H1 (cell line): ENCODE data around the gene INVS. TPM values are rescaled to one million over a fixed set of nuclear protein-coding genes. Genes with fewer than 3 reads are reported as not detected.

ENCODE experiments used
- CTCF ChIA-PET: fragments of 300-600 bp; sonication (Branson Sonifier 250); formaldehyde crosslinking; loops from one replicate; lab custom pipeline; 2021; ENCODE audit not compliant: partially characterized antibody; lab: Charles Lee
- POLR2A ChIA-PET: fragments of 300-600 bp; sonication (Branson Sonifier 250); formaldehyde crosslinking; loops from one replicate; lab custom pipeline; 2021; ENCODE audit warnings: inconsistent platforms; ENCODE audit not compliant: partially characterized antibody; lab: Charles Lee
- DNase-seq, 2 experiments: peaks; one replicate each; pipeline versions ENCODE4 v3.0.0 to v3.0.0-alpha.2; 2010 to 2022; ENCODE audit warnings: low spot score in 2 of 2, low read depth in 1 of 2, mixed read lengths in 1 of 2
- FAIRE-seq: peaks from 2 replicates; lab custom pipeline; 2011; peaks lifted over from hg19 to GRCh38; lab: Jason Lieb, UNC
- H2AFZ ChIP-seq: 2 replicates; pipeline ENCODE4 v1.8.1; 2012; ENCODE audit warnings: low read length, inconsistent platforms
- H2AK5ac ChIP-seq: 2 replicates; pipeline ENCODE4 v1.6.1; 2013; ENCODE audit warnings: low read depth, low read length
- H2BK120ac ChIP-seq: replicated peaks from 2 replicates; pipeline ENCODE3; 2013; ENCODE audit warnings: low read depth, low read length, inconsistent platforms
- H2BK12ac ChIP-seq: 2 replicates; pipeline ENCODE4 v1.6.1; 2013; ENCODE audit warnings: low read depth, low read length
- H2BK15ac ChIP-seq: 2 replicates; pipeline ENCODE4 v1.6.1; 2013; ENCODE audit warnings: low read length
- H2BK20ac ChIP-seq: 2 replicates; pipeline ENCODE4 v1.6.1; 2013; ENCODE audit warnings: low read length
- H2BK5ac ChIP-seq: 2 replicates; pipeline ENCODE4 v1.6.1; 2013; ENCODE audit warnings: low read depth, low read length
- H3K14ac ChIP-seq: 2 replicates; pipeline ENCODE4 v1.6.1; 2013; ENCODE audit warnings: inconsistent platforms; ENCODE audit not compliant: insufficient read length
- H3K18ac ChIP-seq: 2 replicates; pipeline ENCODE4 v1.6.1; 2013; ENCODE audit warnings: low read length; ENCODE audit errors: extremely low read depth
- H3K23ac ChIP-seq: 2 replicates; pipeline ENCODE4 v1.6.1; 2013; ENCODE audit warnings: inconsistent platforms; ENCODE audit not compliant: insufficient read length
- H3K23me2 ChIP-seq: 2 replicates; pipeline ENCODE4 v1.6.1; 2013; ENCODE audit warnings: low read depth, low read length
- H3K27ac ChIP-seq: 2 replicates; pipeline ENCODE4 v1.6.1; 2011; ENCODE audit warnings: low read depth, low read length, inconsistent platforms
- H3K27me3 ChIP-seq, 4 experiments: replicated peaks in 1 of 4; 1 replicate in 1 of 4; 2 replicates in 3 of 4; pipeline versions ENCODE4 v1.6.1 to v1.8.1; 2011 to 2013; ENCODE audit warnings: low read length in 3 of 4, mild to moderate bottlenecking in 3 of 4, inconsistent platforms in 2 of 4, mixed read lengths in 2 of 4, moderate library complexity in 1 of 4; ENCODE audit not compliant: control insufficient read depth in 3 of 4, insufficient read depth in 3 of 4; ENCODE audit errors: extremely low read depth in 1 of 4
- H3K36me3 ChIP-seq, 4 experiments: 2 replicates each; pipeline versions ENCODE4 v1.6.1 to v1.8.1; 2011 to 2013; ENCODE audit warnings: mild to moderate bottlenecking in 4 of 4, low read length in 3 of 4, moderate library complexity in 2 of 4, control low read depth in 1 of 4, inconsistent platforms in 1 of 4; ENCODE audit not compliant: insufficient read depth in 4 of 4, control insufficient read depth in 2 of 4
- H3K4ac ChIP-seq: replicated peaks from 2 replicates; pipeline ENCODE3; 2013; ENCODE audit warnings: low read length, low read depth, mixed read lengths, inconsistent platforms; ENCODE audit not compliant: insufficient read length
- H3K4me1 ChIP-seq, 4 experiments: replicated peaks in 1 of 4; 1 replicate in 1 of 4; 2 replicates in 3 of 4; pipeline versions ENCODE4 v1.6.1 to v1.8.1; 2011 to 2013; ENCODE audit warnings: low read length in 3 of 4, inconsistent platforms in 2 of 4, mixed read lengths in 1 of 4; ENCODE audit not compliant: insufficient read depth in 4 of 4, control insufficient read depth in 3 of 4
- H3K4me2 ChIP-seq, 2 experiments: 2 replicates each; pipeline versions ENCODE4 v1.6.1 to v1.8.1; 2011 to 2013; ENCODE audit warnings: low read depth in 2 of 2, low read length in 2 of 2, control low read depth in 1 of 2, inconsistent platforms in 1 of 2, mild to moderate bottlenecking in 1 of 2; ENCODE audit not compliant: insufficient read depth in 1 of 2
- H3K4me3 ChIP-seq, 4 experiments: fragments of 200-600, 300-600 bp in 1 of 4; sonication (generic), shearing (Covaris generic), sonication (Bioruptor Twin) in 1 of 4; 2 replicates each; pipeline versions ENCODE4 v1.5.1 to v1.8.1; 2011 to 2016; ENCODE audit warnings: low read length in 4 of 4, low read depth in 3 of 4, control low read depth in 2 of 4, inconsistent platforms in 2 of 4, mild to moderate bottlenecking in 2 of 4, mixed read lengths in 1 of 4, moderate library complexity in 1 of 4; ENCODE audit not compliant: insufficient read depth in 2 of 4; ENCODE audit errors: extremely low read depth in 1 of 4
- H3K56ac ChIP-seq: replicated peaks from 2 replicates; pipeline ENCODE3; 2013; ENCODE audit warnings: low read depth, mild to moderate bottlenecking, mixed read lengths, low read length, inconsistent platforms; ENCODE audit not compliant: insufficient read length
- H3K79me1 ChIP-seq: 2 replicates; pipeline ENCODE4 v1.6.1; 2013; ENCODE audit warnings: low read depth, low read length, control low read depth
- H3K79me2 ChIP-seq, 2 experiments: 2 replicates each; pipeline versions ENCODE4 v1.6.1 to v1.8.1; 2012 to 2013; ENCODE audit warnings: low read length in 2 of 2, mild to moderate bottlenecking in 2 of 2, inconsistent platforms in 1 of 2; ENCODE audit not compliant: insufficient read depth in 2 of 2, control insufficient read depth in 1 of 2
- H3K9ac ChIP-seq, 4 experiments: replicated peaks in 1 of 4; 1 replicate in 1 of 4; 2 replicates in 3 of 4; pipeline versions ENCODE4 v1.6.1 to v1.8.1; 2011 to 2013; ENCODE audit warnings: low read depth in 3 of 4, low read length in 3 of 4, control low read depth in 2 of 4, mild to moderate bottlenecking in 2 of 4, moderate library complexity in 2 of 4, inconsistent platforms in 1 of 4; ENCODE audit errors: extremely low read depth in 1 of 4
- H3K9me3 ChIP-seq, 2 experiments: 2 replicates each; pipeline versions ENCODE4 v1.6.1 to v1.8.1; 2012 to 2013; ENCODE audit warnings: mild to moderate bottlenecking in 2 of 2, moderate library complexity in 2 of 2, control low read depth in 1 of 2, inconsistent platforms in 1 of 2, low read depth in 1 of 2, low read length in 1 of 2, mixed read lengths in 1 of 2; ENCODE audit not compliant: insufficient read depth in 2 of 2
- H4K20me1 ChIP-seq, 2 experiments: replicated peaks in 1 of 2; 2 replicates each; pipeline versions ENCODE3 to v1.8.1; 2011 to 2013; ENCODE audit warnings: inconsistent platforms in 2 of 2, low read length in 2 of 2, mild to moderate bottlenecking in 1 of 2; ENCODE audit not compliant: insufficient read depth in 2 of 2, control insufficient read depth in 1 of 2
- H4K5ac ChIP-seq: 2 replicates; pipeline ENCODE4 v1.6.1; 2013; ENCODE audit warnings: low read length, low read depth, mixed read lengths, inconsistent platforms; ENCODE audit not compliant: insufficient read length
- H4K8ac ChIP-seq: 2 replicates; pipeline ENCODE4 v1.8.0; 2013; ENCODE audit warnings: mild to moderate bottlenecking, moderate library complexity, low read length, inconsistent platforms; ENCODE audit not compliant: insufficient read depth; ENCODE audit errors: extremely low read depth
- H4K91ac ChIP-seq: replicated peaks from 2 replicates; pipeline ENCODE3; 2013; ENCODE audit warnings: low read length, mixed read lengths, inconsistent platforms; ENCODE audit not compliant: insufficient read length
- CHD1 ChIP-seq: IDR thresholded peaks from 2 replicates; pipeline ENCODE4 v1.6.1; 2012; ENCODE audit warnings: low read depth, low read length, improper control_type of control experiment
- SIRT6 ChIP-seq: IDR thresholded peaks from one replicate; pipeline ENCODE4 v1.7.1; 2012; ENCODE audit warnings: low read length, inconsistent platforms
- WGBS, 2 experiments: shearing (Covaris generic) in 1 of 2; methylation state at CpG; one replicate each; pipeline versions ENCODE4 v1.1.6 to v1.1.7; 2013 to 2015; ENCODE audit warnings: low lambda C conversion rate in 2 of 2, mixed read lengths in 2 of 2, inconsistent platforms in 1 of 2, low coverage in 1 of 2, missing lambda C conversion rate in 1 of 2; ENCODE audit not compliant: insufficient replicate concordance in 2 of 2, insufficient coverage in 1 of 2, insufficient read length in 1 of 2; ENCODE audit errors: extremely low coverage in 1 of 2, missing lambda C conversion rate in 1 of 2; 5-methylcytosine and 5-hydroxymethylcytosine counted together
- polyA plus RNA-seq, 7 experiments: library from polyadenylated mRNA; depleted of rRNA in 3 of 7; stranded (reverse) in 5 of 7; unstranded in 2 of 7; fragments of >200 nt in 5 of 7; fragments of 200-250 nt in 2 of 7; gene quantifications; 1 replicate in 5 of 7; 2 replicates in 1 of 7; 4 replicates in 1 of 7; pipeline versions ENCODE4 v1.2.1 to v1.2.3, GENCODE V29; 2011 to 2013; ENCODE audit warnings: missing spikeins in 2 of 7, mixed read lengths in 2 of 7
- total RNA-seq: library from RNA; stranded (reverse); fragmentation: NEBNext Ultra II Directional; extraction: Animal tissue kit (Norgen Biotek cat#: 25700); gene quantifications from 2 replicates; pipeline ENCODE4 v1.2.1, GENCODE V29; 2021

INVS gene
- total and polyA plus RNA-seq, 2 of the 8 experiments (the other 6 are each of a cell fraction or from before 2014, with no cell fraction given) = 4.1 to 6.9 TPM

DNA sequence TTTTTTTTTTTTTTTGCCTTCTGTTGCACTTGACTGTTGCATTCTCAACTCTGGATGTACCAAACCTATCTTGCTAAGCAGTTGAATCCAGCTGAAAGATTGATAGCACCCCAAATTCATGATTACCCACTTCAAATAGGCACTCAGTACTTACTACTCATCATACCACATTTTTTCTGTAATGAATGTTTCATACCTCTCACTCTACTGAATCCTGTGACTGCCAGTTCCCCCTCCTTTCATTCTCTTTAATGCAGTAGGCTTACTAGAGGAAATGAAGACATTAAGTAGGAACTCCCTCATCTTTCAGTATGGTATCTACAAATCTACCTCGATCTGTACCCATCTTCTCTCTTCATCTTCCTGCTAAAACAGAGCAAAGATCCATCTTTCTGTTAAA is 6.8 kb downstream of the INVS start:
- Histone ChIP-seq H2BK120ac (no peak overlapping the region), H2BK20ac (no peak overlapping the region), H3K14ac (no peak overlapping the region), H3K4me1 (peaks cover 0 to 2% (median 0%) of the 10 kb centered on the region in 4 experiments; a peak in 1 of 7 replicates), H2AK5ac (no peak overlapping the region), H3K9ac (no peak overlapping the region), H2BK12ac (no peak overlapping the region), H4K5ac (no peak overlapping the region), H3K23me2 (no peaks in the 10 kb centered on the region), H2AFZ (no peak overlapping the region), H3K4me2 (no peak overlapping the region), H3K27me3 (no peaks in the 10 kb centered on the region), H3K9me3 (no peaks in the 10 kb centered on the region), H3K27ac (no peak overlapping the region), H3K23ac (no peak overlapping the region), H4K8ac (no peak overlapping the region), H3K4me3 (no peak overlapping the region), H2BK5ac (no peak overlapping the region), H3K79me2 (no peaks in the 10 kb centered on the region), H4K20me1 (no peaks in the 10 kb centered on the region), H2BK15ac (no peak overlapping the region), H3K79me1 (no peaks in the 10 kb centered on the region), H3K4ac (no peak overlapping the region), H3K18ac (no peak overlapping the region), H3K36me3 (peaks cover 0 to 13% (median 7%) of the 10 kb centered on the region in 4 experiments; a peak in 5 of 8 replicates), H3K56ac (no peak overlapping the region), H4K91ac (no peak overlapping the region)
- ChIA-PET CTCF (no interaction called here), POLR2A (no interaction called here)
- 46% methylated on average over 1 of the region's 1 CpG; no CpG with 5 or more reads in 1 of the 2 experiments for WGBS, 2 experiments
- FAIRE-seq (no peak), DNase-seq (no peak)
- TF ChIP-seq CHD1 (no peak), SIRT6 (no peak)
